HL-60/S4 treated with retinoic acid at 250 ng/mL for 4 days and 3 days (cell line): ENCODE data around the gene RBM38.
"Not testable (repeated sequence)": the region's sequence is repeated elsewhere in the genome, so short reads cannot be mapped to it uniquely, and the experiment has no call there.

Experiments used
- in situ Hi-C: fragments of 300-500 bp; cut with MboI; formaldehyde crosslinking; loops from 2 replicates; pipeline ENCODE4 v1.7.0; 2022; ENCODE audit warnings: low sequenced_read_pairs

Gene RBM38

GRCh38 chr20:57390604-57391438, at the start of gene RBM38:
Gene RBM38, plus strand, starts transcription at chr20:57391396. Its CDS starts 186 bp downstream, at chr20:57391582.
- in situ Hi-C loops: no loop called here

GRCh38 chr20:57341663-57342062, 49.5 kb upstream of the RBM38 start:
- in situ Hi-C loops: no loop called here

GRCh38 chr20:57342829-57343228, 48.4 kb upstream of the RBM38 start:
- in situ Hi-C loops: no loop called here

- in situ Hi-C loops: no loop called here
Measured at GRCh38 chr20:57346477-57346876, 44.7 kb upstream of the RBM38 start.

GRCh38 chr20:57347393-57347792, 43.8 kb upstream of the RBM38 start:
- in situ Hi-C loops: no loop called here

GRCh38 chr20:57348200-57348921, 42.8 kb upstream of the RBM38 start:
- in situ Hi-C loops: not testable (repeated sequence)

GRCh38 chr20:57348922-57349574, 42.1 kb upstream of the RBM38 start:
- in situ Hi-C loops: not testable (repeated sequence)

GRCh38 chr20:57350081-57350710, 41.0 kb upstream of the RBM38 start:
- in situ Hi-C loops: no loop called here

- in situ Hi-C loops: not testable (repeated sequence)
Measured at GRCh38 chr20:57350726-57351041, 40.5 kb upstream of the RBM38 start.

GRCh38 chr20:57351042-57351783, 40.0 kb upstream of the RBM38 start, which contains the start of gene RAE1:
Gene RAE1, plus strand, starts transcription at chr20:57351255. Its CDS starts 2,784 bp downstream, at chr20:57354039.
- in situ Hi-C loops: no loop called here

GRCh38 chr20:57352305-57352704, 38.9 kb upstream of the RBM38 start:
- in situ Hi-C loops: no loop called here

GRCh38 chr20:57353351-57353750, 37.8 kb upstream of the RBM38 start:
- in situ Hi-C loops: no loop called here

- in situ Hi-C loops: no loop called here
Measured at GRCh38 chr20:57361517-57361916, 29.7 kb upstream of the RBM38 start.

GRCh38 chr20:57364451-57364850, 26.7 kb upstream of the RBM38 start:
- in situ Hi-C loops: no loop called here

GRCh38 chr20:57369596-57369995, 21.6 kb upstream of the RBM38 start:
- in situ Hi-C loops: no loop called here

- in situ Hi-C loops: no loop called here
Measured at GRCh38 chr20:57370316-57370715, 20.9 kb upstream of the RBM38 start.

- in situ Hi-C loops: no loop called here
Measured at GRCh38 chr20:57371363-57371762, 19.8 kb upstream of the RBM38 start.

GRCh38 chr20:57372157-57372556, 19.0 kb upstream of the RBM38 start:
- in situ Hi-C loops: no loop called here

- in situ Hi-C loops: no loop called here
Measured at GRCh38 chr20:57372581-57373350, 18.4 kb upstream of the RBM38 start.
